ENCODE results near the gene UTP14C.
"Not testable (repeated sequence)": the region's sequence is repeated elsewhere in the genome, so short reads cannot be mapped to it uniquely, and the experiment has no call there.

UTP14C gene, protein sequence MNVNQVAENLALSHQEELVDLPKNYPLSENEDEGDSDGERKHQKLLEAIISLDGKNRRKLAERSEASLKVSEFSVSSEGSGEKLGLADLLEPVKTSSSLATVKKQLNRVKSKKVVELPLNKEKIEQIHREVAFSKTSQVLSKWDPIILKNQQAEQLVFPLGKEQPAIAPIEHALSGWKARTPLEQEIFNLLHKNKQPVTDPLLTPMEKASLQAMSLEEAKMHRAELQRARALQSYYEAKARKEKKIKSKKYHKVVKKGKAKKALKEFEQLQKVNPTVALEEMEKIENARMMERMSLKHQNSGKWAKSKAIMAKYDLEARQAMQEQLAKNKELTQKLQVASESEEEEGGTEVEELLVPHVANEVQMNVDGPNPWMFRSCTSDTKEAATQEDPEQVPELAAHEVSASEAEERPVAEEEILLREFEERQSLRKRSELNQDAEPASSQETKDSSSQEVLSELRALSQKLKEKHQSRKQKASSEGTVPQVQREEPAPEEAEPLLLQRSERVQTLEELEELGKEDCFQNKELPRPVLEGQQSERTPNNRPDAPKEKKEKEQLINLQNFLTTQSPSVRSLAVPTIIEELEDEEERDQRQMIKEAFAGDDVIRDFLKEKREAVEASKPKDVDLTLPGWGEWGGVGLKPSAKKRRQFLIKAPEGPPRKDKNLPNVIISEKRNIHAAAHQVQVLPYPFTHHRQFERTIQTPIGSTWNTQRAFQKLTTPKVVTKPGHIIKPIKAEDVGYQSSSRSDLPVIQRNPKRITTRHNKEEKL

GRCh38 chr13:52024481-52024880 lies at the start of gene UTP14C:
TSS of gene UTP14C (plus strand) at chr13:52024691. CDS start at chr13:52028805, 4,114 bp downstream.
- FAIRE-seq (no peak), DNase-seq (ENCODE audit: low spot score) (no peak)

GRCh38 chr13:51976423-51976822 lies 48.1 kb upstream of the UTP14C start:
- DNase-seq (ENCODE audit: low spot score) (no peak), FAIRE-seq (no peak)

DNA sequence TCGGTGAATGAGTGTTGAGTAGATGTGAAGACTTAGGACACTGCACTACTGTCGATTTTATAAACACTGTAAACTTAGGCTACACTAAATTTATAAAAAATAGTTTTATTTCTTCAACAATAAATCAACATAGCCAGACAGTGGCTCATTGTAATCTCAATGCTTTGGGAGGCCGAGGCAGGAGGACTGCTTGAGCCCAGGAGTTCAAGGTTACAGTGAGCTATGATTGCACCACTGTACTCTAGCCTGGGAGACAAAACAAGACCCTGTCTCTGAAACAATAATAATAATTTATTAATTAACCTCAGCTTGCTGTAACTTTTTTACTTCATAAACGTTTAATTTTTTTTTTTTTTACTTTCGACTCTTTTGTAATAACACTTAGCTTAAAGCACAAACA lies 47.6 kb upstream of the UTP14C start:
- FAIRE-seq = no peak

GRCh38 chr13:51977625-51978024 lies 46.9 kb upstream of the UTP14C start:
- DNase-seq (ENCODE audit: low spot score) = no peak
- no peak for FAIRE-seq

More for the DNA sequence above, 47.6 kb upstream of the UTP14C start:
- DNase-seq (ENCODE audit: low spot score) = no peak

GRCh38 chr13:51978796-51979556 lies 45.5 kb upstream of the UTP14C start:
- DNase-seq (ENCODE audit: low spot score) (no peak), FAIRE-seq (no peak)

- FAIRE-seq (no peak), DNase-seq (ENCODE audit: low spot score) (no peak)
Observed at GRCh38 chr13:51980908-51981307, 43.6 kb upstream of the UTP14C start.

DNA sequence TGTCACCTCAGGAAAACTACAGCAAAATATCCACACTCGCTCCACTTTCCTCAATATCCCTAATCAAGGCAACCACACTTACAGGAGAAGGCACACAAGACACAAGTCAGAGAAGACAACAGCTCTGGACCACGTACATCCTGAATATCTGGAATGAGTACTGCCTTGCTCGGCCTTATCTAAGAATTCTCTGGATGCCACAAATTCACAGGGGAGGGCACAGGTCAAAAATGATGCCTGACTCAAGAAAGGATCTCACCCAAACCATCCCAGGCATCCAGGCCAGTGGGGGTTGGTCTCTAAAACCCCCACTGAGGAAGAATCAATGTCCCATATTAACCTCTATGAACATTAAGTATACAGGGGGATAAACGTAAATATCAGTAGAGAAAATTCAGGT lies 43.1 kb upstream of the UTP14C start:
- FAIRE-seq (no peak), DNase-seq (ENCODE audit: low spot score) (no peak)

DNA sequence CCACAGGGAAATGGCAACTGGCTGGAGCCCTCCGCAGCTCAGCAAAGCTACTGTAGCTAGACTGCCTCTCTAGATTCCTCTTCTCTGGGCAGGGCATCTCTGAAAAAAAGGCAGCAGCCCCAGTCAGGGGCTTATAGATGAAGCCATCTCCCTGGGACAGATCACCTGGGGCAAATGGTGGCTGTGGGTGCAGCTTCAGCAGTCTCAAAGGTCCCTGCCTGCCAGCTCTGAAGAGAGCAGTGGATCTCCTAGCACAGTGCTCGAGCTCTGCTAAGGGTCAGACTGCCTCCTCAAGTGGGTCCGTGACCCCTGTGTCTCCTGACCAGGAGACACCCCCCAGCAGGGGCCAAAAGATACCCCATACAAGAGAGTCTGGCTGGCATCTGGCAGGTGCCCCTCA lies 41.2 kb upstream of the UTP14C start:
- FAIRE-seq; DNase-seq (ENCODE audit: low spot score): not testable (repeated sequence)

- not testable (repeated sequence) for DNase-seq (ENCODE audit: low spot score); FAIRE-seq
Observed at GRCh38 chr13:51984904-51985303, 39.6 kb upstream of the UTP14C start.

GRCh38 chr13:51988988-51989618 lies 35.4 kb upstream of the UTP14C start:
- no peak for DNase-seq (ENCODE audit: low spot score)
- FAIRE-seq = no peak

DNA sequence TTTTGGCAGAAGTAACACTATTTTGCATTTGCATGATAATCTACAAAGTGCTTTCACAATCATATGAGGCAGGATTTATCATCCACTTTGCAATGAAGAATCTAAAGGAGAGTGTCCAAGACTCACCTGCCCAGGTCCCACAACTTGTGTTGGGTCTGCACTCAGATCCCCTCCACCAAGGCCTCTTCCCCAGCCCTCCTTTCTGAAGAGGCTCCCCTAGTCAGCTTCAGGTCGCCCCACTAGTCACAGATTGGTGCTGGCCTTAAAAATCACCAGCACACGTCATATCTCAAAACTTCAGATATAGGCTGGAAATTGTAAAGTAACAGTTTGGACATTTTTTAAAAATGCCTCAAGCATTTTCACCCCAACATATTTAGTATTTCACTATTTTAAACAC lies 30.8 kb upstream of the UTP14C start:
- no peak for DNase-seq (ENCODE audit: low spot score)
- FAIRE-seq = no peak

DNA sequence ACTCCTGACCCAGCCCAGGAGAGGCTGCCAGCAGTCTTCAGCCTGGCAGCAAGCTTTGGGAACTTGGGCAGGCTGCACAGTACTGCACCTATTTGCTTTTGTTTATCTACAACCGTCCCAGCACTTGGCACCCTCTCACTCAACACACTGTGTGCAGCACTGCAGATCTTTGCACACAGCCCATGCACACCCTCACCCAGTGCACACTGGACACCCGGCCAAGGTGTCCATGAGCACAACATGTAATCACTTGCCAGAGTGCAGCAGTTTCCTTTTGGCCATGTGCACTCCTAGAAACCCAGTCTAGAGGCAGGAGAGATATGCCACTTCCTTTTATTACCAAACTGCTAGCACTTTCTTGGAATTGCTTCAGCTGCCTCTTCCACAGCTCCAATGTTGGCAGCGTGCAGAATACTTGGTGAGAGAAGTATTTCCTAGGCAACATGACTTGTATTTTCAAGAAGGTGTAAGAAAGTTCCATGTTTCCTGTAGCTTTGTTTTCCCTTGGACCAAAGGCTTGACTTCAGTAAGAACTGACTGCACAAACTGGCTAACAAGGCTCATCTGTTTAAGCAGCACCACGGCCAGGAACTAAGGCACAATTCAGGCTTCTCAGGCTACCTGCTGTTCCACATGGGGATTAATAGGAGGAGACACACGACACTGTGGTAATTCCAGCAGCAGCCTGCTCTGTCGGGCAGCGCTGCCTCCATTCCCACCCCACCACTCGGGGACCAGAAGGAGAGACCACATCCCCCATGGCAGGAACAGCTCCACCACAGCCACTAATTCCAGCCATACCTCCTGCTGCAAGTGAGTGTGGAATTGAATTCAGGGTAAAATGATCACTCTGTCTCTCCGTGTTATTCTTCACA lies 28.6 kb upstream of the UTP14C start:
- no peak for DNase-seq (ENCODE audit: low spot score)
- FAIRE-seq = no peak

- no peak for FAIRE-seq
- no peak for DNase-seq (ENCODE audit: low spot score)
Observed at GRCh38 chr13:51996641-51997040, 27.9 kb upstream of the UTP14C start.

DNA sequence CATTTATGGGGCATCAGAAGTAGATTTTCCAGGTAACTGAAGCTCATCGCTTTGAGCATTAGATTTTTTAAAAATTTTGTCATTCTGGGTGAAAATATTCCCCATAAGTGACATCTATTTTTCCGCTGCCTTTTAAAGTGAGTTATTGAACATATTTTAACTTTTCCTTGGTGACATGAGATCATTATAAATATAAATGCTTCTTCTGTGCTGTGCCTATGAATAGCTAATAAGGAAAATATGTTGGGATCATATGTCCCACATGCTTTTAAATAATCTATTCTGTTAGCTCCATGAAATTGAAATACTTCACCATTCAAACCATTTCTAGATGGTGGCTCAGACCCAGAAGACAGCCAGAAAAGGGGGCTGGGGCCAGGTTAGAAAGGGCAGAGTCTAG lies 27.3 kb upstream of the UTP14C start:
- no peak for FAIRE-seq
- no peak for DNase-seq (ENCODE audit: low spot score)

DNA sequence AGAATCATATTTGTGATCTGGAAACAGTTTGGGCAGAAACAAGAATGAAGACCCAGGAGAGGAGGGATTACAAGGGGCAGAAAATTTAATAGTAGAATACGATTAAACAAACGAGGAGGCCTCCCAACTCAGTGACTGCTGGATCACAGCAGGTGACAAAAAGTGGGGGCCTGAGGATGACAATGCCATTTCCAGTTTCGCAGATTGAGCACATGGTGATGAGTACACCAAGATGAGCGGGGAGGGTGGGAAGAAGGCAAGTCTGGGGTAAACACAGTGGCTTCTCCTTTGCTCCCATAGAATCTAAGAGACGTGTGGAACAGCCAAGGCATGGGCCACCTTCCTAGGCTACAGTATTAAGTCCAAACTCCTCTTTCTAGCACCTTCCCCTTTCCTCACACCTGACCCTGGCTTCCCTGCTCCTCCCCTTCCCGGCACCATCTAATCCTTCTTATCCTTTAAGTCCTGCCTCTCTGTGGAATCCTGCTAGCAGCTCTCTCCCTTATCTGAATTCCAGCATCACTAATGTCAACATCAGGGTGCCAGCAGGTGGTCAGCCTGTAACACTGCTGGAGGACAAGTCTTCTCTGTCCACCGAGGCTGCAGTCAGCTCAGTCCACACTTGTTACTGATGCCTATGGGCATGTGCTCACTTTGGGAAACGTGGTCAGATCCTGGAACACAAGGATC lies 26.7 kb upstream of the UTP14C start:
- no peak for DNase-seq (ENCODE audit: low spot score)
- no peak for FAIRE-seq

DNA sequence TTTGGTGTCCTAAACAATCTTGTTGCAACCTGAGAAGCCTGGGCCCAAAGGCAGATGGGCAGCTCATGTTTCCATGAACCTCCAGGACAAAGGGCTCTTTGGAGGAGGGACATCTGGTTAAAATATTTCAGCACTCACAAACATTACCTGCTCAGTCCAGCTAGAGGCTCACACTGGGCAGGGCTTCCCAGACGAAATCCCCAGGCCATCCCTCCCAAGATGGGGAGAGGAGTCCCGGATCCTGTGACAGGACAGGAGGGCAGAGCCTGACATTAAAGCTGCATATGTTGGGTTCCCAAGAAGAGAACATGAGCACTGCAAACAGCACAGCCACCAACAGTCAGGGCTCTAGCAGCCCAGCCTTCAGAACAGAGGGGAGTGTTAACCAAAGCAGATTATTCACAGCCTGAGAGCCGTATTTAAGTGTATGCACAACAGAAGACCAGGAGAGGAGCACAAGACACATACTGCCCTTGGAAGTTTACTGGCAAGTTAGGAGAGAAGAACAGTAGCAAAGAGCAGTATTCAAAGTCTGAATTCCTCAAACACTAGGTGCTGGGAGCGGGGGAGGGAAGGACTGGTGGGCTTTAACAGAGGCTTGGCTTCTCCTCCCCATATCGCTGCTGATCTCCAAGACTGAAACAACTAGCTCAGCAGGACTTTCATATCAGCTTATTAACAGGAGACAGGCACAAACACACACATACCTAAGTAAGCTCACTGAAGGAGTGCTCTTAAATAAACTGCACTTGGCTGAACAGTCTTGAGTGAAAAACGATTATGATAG lies 25.6 kb upstream of the UTP14C start:
- FAIRE-seq (no peak), DNase-seq (ENCODE audit: low spot score) (no peak)

- no peak for FAIRE-seq
Observed at GRCh38 chr13:51999510-51999911, 25.0 kb upstream of the UTP14C start.

DNA sequence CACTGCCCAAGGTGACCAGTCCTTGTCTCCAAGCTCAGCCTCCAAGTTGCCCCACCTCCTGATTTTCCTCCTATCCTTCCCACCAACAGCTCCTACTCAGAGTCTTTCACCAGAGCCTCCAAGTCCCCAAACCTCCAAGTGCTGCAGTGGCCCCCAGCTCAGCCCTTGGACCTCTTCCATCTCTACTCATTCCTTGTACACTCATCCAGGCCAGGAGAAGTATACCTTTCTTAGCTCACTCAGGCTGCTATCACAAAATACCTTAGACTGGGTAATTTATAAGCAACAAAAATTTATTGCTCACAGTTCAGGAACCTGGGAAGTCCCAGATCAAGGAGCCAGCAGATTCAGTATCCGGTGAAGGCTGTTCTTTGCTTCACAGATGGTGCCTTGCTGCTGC lies 24.6 kb upstream of the UTP14C start:
- FAIRE-seq (no peak), DNase-seq (ENCODE audit: low spot score) (no peak)

More at GRCh38 chr13:51999510-51999911, 25.0 kb upstream of the UTP14C start:
- DNase-seq (ENCODE audit: low spot score) = peak; percentile 24

Measured in RCC 7860 (cell line).